Loucy (cell line): ENCODE data around the gene SECISBP2.

Source experiments
- CTCF ChIP-seq: fragments of 200-600 bp; sonication (generic); conservative IDR thresholded peaks from 2 replicates; pipeline ENCODE4 v1.5.1; 2014; ENCODE audit warnings: mild to moderate bottlenecking, antibody characterized with exemption, low read length
- EZH2phosphoT487 ChIP-seq: fragments of 200-600 bp; IDR thresholded peaks from 2 replicates; pipeline ENCODE4 v1.6.1; 2018; ENCODE audit warnings: antibody characterized with exemption, mild to moderate bottlenecking, moderate library complexity, borderline replicate concordance

DNA sequence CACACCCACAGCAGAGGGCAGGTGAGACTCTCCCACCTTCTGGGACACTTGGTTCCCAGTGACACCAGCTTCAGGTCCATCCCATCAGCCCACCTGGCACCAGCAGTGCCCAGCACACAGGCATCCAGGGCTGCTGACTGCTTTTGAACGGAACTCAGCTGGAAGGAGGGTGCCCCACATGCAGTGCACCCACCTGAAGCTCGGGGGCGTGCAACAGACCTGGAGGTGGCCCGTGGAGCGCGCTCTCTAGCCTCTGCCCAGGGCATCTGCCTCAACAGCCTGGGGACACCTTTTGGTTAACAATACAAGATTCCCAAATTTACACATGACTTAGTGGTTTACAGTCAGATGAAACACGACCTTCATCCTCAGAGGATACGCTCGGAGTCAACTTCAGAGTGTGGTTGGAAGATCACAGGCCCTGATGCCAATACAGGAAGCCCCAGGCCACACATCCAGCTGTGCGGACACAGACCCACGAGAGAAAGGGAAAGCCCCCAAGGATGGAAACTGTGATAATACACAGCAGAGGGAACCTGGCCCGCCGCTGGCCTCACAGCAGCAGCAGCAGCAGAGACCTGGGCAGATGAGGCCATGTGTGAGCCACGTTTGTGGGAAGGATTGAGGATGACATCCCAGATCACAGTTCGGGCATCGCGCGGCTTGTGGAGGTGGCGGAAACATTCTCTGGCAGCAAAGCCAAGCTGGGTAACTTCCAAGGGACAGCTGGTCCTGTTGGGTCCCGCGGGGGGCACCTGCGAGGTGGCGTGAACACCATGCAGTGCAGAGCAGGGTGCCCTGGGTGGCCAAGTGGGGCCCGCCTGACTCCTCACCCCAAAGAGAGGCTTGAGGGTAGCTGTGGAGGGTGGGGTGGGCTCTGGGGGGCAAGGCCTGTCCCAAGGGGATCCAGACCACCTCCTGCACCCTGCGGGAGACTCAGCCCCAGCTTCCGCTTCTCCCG is 64.0 kb downstream of the SECISBP2 start:
- TF ChIP-seq CTCF (no peak), EZH2phosphoT487 (no peak)
